Measurements from ENCODE around the gene SMCO2. TPM values are rescaled to one million over a fixed set of nuclear protein-coding genes. Genes with fewer than 3 reads are reported as not detected.

The SMCO2 gene
- total RNA-seq, 1 experiment from 2014 or later, result 0.20 TPM

GRCh38 chr12:27528788-27529187 lies 82.3 kb downstream of the SMCO2 start:
- no peaks in the 10 kb centered on the region for H3K36me3 Mint-ChIP-seq (ENCODE audit: insufficient read depth in 1 of 3, low read depth in 3 of 3)
- no peak for TF ChIP-seq CTCF (conservative IDR thresholded peaks at IDR 0.05)

More at GRCh38 chr12:27528788-27529187, 82.3 kb downstream of the SMCO2 start:
- Histone ChIP-seq H2AFZ (ENCODE audit: low read length) (no peak overlapping the region), H2BK120ac (ENCODE audit: low read depth, low read length, poor library complexity, severe bottlenecking) (no peak overlapping the region), H3K79me2 (ENCODE audit: insufficient read depth, low read length) (no peaks in the 10 kb centered on the region; the same call in 1 of the 2 replicates), H4K5ac (ENCODE audit: insufficient read length, low read depth, low read length) (no peak overlapping the region), H2BK20ac (ENCODE audit: low read depth, low read length, poor library complexity, severe bottlenecking) (no peak overlapping the region), H3K9me3 (ENCODE audit: control insufficient read depth, low read depth, low read length) (no peaks in the 10 kb centered on the region), H2BK12ac (ENCODE audit: insufficient read length, low read depth, low read length) (no peak overlapping the region), H3K23me2 (ENCODE audit: insufficient read length, low read depth, low read length, poor library complexity, severe bottlenecking) (peaks cover 11% of the 10 kb centered on the region), H3K23ac (ENCODE audit: insufficient read length, low read depth, low read length) (no peak overlapping the region), H3K4ac (ENCODE audit: low read depth, low read length) (no peak overlapping the region), H2BK15ac (ENCODE audit: low read depth, low read length) (no peak overlapping the region), H3K56ac (ENCODE audit: insufficient read length, low read depth, low read length) (no peak overlapping the region), H2BK5ac (ENCODE audit: insufficient read length, low read length) (no peak overlapping the region), H3K27me3 (ENCODE audit: insufficient read depth, low read length) (no peaks in the 10 kb centered on the region), H4K20me1 (ENCODE audit: control insufficient read depth, insufficient read depth, insufficient read length) (no peaks in the 10 kb centered on the region), H3K14ac (ENCODE audit: insufficient read depth, low read length) (no peak overlapping the region), H3K9ac (ENCODE audit: extremely low read depth, insufficient read length, low read length) (no peak overlapping the region), H3T11ph (ENCODE audit: low read length) (no peak overlapping the region), H3K79me1 (ENCODE audit: insufficient read depth, low read depth, low read length, poor library complexity, severe bottlenecking) (peaks cover 3% of the 10 kb centered on the region), H4K8ac (replicated peaks; ENCODE audit: insufficient read length, low read depth, low read length) (no peak overlapping the region), H3K27ac (ENCODE audit: insufficient read length, low read depth, low read length) (no peak overlapping the region), H3K4me1 (ENCODE audit: insufficient read depth, low read length) (peaks cover 4% of the 10 kb centered on the region; the same call in 1 of the 2 replicates), H3K18ac (ENCODE audit: insufficient read length, low read depth, low read length) (no peak overlapping the region), H2AK5ac (ENCODE audit: insufficient read length, low read length) (no peak overlapping the region), H4K91ac (ENCODE audit: insufficient read length, low read depth, low read length) (no peak overlapping the region), H3K4me2 (ENCODE audit: insufficient read depth, insufficient read length, low read length) (no peak overlapping the region)
- H3K4me1 Mint-ChIP-seq, result peaks cover 24 to 30% of the 10 kb centered on the region in 2 experiments
- peaks cover 14% of the 10 kb centered on the region for H3K27me3 Mint-ChIP-seq (ENCODE audit: low read depth)
- H3K4me3 Mint-ChIP-seq, result no peak overlapping the region
- no CpG with 5 or more reads among the region's 3 CpGs for WGBS (ENCODE audit: extremely low coverage, insufficient read length, low lambda C conversion rate)
- no peak for DNase-seq
- no peak overlapping the region for H3K27ac Mint-ChIP-seq
- no peaks in the 10 kb centered on the region for H3K9me3 Mint-ChIP-seq
